Measurements from ENCODE around the gene GRHL1. TPM values are rescaled to one million over a fixed set of nuclear protein-coding genes. Genes with fewer than 3 reads are reported as not detected.

The GRHL1 gene
- total RNA-seq, 1 experiment from 2014 or later = 1.3 TPM

DNA sequence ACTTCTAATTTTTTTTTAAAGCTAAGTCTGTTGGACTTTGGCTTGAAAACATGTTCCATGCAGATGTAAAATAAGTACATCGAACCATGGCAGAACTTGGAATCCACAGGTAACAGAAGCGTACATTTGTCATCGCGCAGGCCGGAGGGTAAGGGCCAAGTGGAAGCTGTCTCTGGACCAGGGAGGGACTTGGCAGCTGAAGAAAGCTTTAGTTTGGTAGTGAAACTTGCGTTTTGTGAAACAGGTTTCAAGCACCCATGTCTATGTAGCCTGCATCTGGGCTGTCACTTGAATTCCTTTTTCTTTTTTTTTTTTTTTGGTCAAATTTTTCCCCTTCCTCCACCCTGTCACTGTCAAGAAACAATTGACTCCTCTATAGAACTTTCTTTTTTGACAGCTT lies 20.4 kb downstream of the GRHL1 start:
- H3K9ac ChIP-seq (ENCODE audit: low read length) = no peak overlapping the region
- H3K9me3 ChIP-seq (ENCODE audit: low read length) = no peaks in the 10 kb centered on the region
- DNase-seq = no peak
- H3K79me2 ChIP-seq (ENCODE audit: low read length) = no peaks in the 10 kb centered on the region
- no peak overlapping the region for H3K27ac ChIP-seq (ENCODE audit: low read length)
- no peaks in the 10 kb centered on the region for H4K20me1 ChIP-seq (ENCODE audit: insufficient read depth, low read depth, low read length)
- peaks cover 14% of the 10 kb centered on the region for H3K4me1 ChIP-seq (ENCODE audit: low read length)
- H3K4me3 ChIP-seq (ENCODE audit: low read length) = no peak overlapping the region
- H3K4me2 ChIP-seq (ENCODE audit: low read depth, low read length, poor library complexity, severe bottlenecking) = no peak overlapping the region
- no peaks in the 10 kb centered on the region for H3K27me3 ChIP-seq (ENCODE audit: low read length)
- H2AFZ ChIP-seq (ENCODE audit: low read length) = no peak overlapping the region
- H3K36me3 ChIP-seq (ENCODE audit: insufficient read depth, low read length) = no peaks in the 10 kb centered on the region
- H3K9me2 ChIP-seq (replicated peaks; ENCODE audit: insufficient read depth, low read length) = no peaks in the 10 kb centered on the region

- Histone ChIP-seq H3K9me3 (ENCODE audit: low read length) (no peaks in the 10 kb centered on the region), H3K79me2 (ENCODE audit: low read length) (no peaks in the 10 kb centered on the region), H3K27ac (ENCODE audit: low read length) (no peak overlapping the region), H3K4me2 (ENCODE audit: low read depth, low read length, poor library complexity, severe bottlenecking) (no peak overlapping the region), H3K4me1 (ENCODE audit: low read length) (peaks cover 6% of the 10 kb centered on the region), H3K4me3 (ENCODE audit: low read length) (no peak overlapping the region), H3K36me3 (ENCODE audit: insufficient read depth, low read length) (no peaks in the 10 kb centered on the region), H3K9me2 (replicated peaks; ENCODE audit: insufficient read depth, low read length) (no peaks in the 10 kb centered on the region), H4K20me1 (ENCODE audit: insufficient read depth, low read depth, low read length) (no peaks in the 10 kb centered on the region), H2AFZ (ENCODE audit: low read length) (no peak overlapping the region), H3K9ac (ENCODE audit: low read length) (no peak overlapping the region), H3K27me3 (ENCODE audit: low read length) (no peaks in the 10 kb centered on the region)
- no peak for DNase-seq
These were observed 21.4 kb downstream of the GRHL1 start for GRCh38 chr2:9972621-9973479.

DNA sequence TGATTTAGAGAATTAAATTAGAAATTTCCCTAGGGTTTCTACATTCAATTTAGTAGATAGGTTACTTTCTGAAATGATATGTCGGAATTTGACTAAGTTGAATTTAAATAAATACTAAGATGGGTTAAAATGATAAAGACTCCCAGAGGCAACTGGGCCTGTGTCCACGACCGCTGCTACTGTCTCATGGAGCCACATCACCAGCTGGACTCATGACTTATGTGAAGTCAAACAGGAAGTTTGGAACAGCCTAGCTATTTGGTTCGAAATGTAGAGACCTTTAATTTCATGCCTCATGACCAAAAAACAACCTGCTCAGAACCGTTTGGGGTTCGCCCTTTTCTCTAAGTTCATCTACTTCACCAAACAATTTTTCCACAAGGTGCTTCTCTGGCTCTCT lies 22.2 kb downstream of the GRHL1 start:
- H3K27ac ChIP-seq (ENCODE audit: low read length) = no peak overlapping the region
- no peaks in the 10 kb centered on the region for H3K9me3 ChIP-seq (ENCODE audit: low read length)
- H3K4me3 ChIP-seq (ENCODE audit: low read length) = no peak overlapping the region
- no peak for DNase-seq
- H3K9me2 ChIP-seq (replicated peaks; ENCODE audit: insufficient read depth, low read length) = no peaks in the 10 kb centered on the region
- H3K36me3 ChIP-seq (ENCODE audit: insufficient read depth, low read length) = no peaks in the 10 kb centered on the region
- no peaks in the 10 kb centered on the region for H4K20me1 ChIP-seq (ENCODE audit: insufficient read depth, low read depth, low read length)
- no peaks in the 10 kb centered on the region for H3K4me1 ChIP-seq (ENCODE audit: low read length)
- H2AFZ ChIP-seq (ENCODE audit: low read length) = no peak overlapping the region
- no peaks in the 10 kb centered on the region for H3K27me3 ChIP-seq (ENCODE audit: low read length)
- H3K4me2 ChIP-seq (ENCODE audit: low read depth, low read length, poor library complexity, severe bottlenecking) = no peak overlapping the region
- no peaks in the 10 kb centered on the region for H3K79me2 ChIP-seq (ENCODE audit: low read length)
- H3K9ac ChIP-seq (ENCODE audit: low read length) = no peak overlapping the region

DNA sequence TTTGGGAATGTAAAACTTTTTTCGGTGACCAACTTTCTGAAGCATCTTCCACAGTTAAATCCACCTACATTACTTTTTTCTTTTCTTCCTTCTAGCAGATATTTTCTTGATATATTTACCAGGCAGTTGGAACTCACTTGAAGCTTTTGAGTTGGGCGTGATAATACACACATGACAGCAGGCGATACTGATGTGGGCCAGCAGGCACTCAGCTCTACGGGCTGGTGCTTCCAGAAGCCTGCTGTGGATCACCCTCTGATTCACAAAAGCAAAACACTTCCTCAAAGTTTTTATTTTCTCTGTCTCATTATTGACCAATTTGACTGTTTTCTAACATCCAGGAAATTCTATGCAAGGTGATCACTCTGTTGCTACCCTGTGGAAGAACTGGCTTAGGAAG lies 22.9 kb downstream of the GRHL1 start:
- Histone ChIP-seq H3K79me2 (ENCODE audit: low read length) (no peaks in the 10 kb centered on the region), H3K4me2 (ENCODE audit: low read depth, low read length, poor library complexity, severe bottlenecking) (no peak overlapping the region), H4K20me1 (ENCODE audit: insufficient read depth, low read depth, low read length) (no peaks in the 10 kb centered on the region), H3K27ac (ENCODE audit: low read length) (no peak overlapping the region), H3K27me3 (ENCODE audit: low read length) (no peaks in the 10 kb centered on the region), H3K9me3 (ENCODE audit: low read length) (no peaks in the 10 kb centered on the region), H2AFZ (ENCODE audit: low read length) (no peak overlapping the region), H3K9ac (ENCODE audit: low read length) (no peak overlapping the region), H3K9me2 (replicated peaks; ENCODE audit: insufficient read depth, low read length) (no peaks in the 10 kb centered on the region), H3K4me1 (ENCODE audit: low read length) (no peaks in the 10 kb centered on the region), H3K4me3 (ENCODE audit: low read length) (no peak overlapping the region), H3K36me3 (ENCODE audit: insufficient read depth, low read length) (no peaks in the 10 kb centered on the region)
- DNase-seq = no peak

DNA sequence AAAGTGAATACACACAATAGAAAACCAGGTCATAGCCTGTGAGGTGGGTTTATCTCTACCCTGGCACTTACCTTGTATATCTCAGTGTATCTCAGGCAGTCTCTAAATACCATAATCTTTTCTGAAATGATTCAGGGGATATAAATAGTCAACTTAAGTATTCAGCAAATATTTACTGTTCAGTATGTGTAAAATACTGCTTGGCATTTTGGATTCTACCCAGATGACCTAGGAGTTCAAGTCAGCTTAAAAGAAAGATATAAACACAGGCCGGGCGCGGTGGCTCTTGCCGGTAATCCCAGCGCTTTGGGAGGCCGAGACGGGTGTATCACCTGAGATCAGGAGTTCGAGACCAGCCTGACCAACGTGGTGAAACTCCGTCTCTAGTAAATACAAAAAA lies 23.8 kb downstream of the GRHL1 start:
- Histone ChIP-seq H3K9me3 (ENCODE audit: low read length) (no peaks in the 10 kb centered on the region), H3K9me2 (replicated peaks; ENCODE audit: insufficient read depth, low read length) (no peaks in the 10 kb centered on the region), H3K4me1 (ENCODE audit: low read length) (no peaks in the 10 kb centered on the region), H3K79me2 (ENCODE audit: low read length) (no peaks in the 10 kb centered on the region), H4K20me1 (ENCODE audit: insufficient read depth, low read depth, low read length) (no peaks in the 10 kb centered on the region), H3K27me3 (ENCODE audit: low read length) (no peaks in the 10 kb centered on the region), H3K4me3 (ENCODE audit: low read length) (no peak overlapping the region), H2AFZ (ENCODE audit: low read length) (no peak overlapping the region), H3K27ac (ENCODE audit: low read length) (no peak overlapping the region), H3K9ac (ENCODE audit: low read length) (no peak overlapping the region), H3K4me2 (ENCODE audit: low read depth, low read length, poor library complexity, severe bottlenecking) (no peak overlapping the region), H3K36me3 (ENCODE audit: insufficient read depth, low read length) (no peaks in the 10 kb centered on the region)
- DNase-seq = no peak

GRCh38 chr2:9975805-9976447 lies 24.4 kb downstream of the GRHL1 start:
- Histone ChIP-seq H3K9me3 (ENCODE audit: low read length) (no peaks in the 10 kb centered on the region), H3K4me1 (ENCODE audit: low read length) (no peaks in the 10 kb centered on the region), H4K20me1 (ENCODE audit: insufficient read depth, low read depth, low read length) (no peaks in the 10 kb centered on the region), H3K27me3 (ENCODE audit: low read length) (no peaks in the 10 kb centered on the region), H3K4me3 (ENCODE audit: low read length) (no peak overlapping the region), H3K9me2 (replicated peaks; ENCODE audit: insufficient read depth, low read length) (no peaks in the 10 kb centered on the region), H3K4me2 (ENCODE audit: low read depth, low read length, poor library complexity, severe bottlenecking) (no peak overlapping the region), H3K79me2 (ENCODE audit: low read length) (no peaks in the 10 kb centered on the region), H3K9ac (ENCODE audit: low read length) (no peak overlapping the region), H3K27ac (ENCODE audit: low read length) (no peak overlapping the region), H3K36me3 (ENCODE audit: insufficient read depth, low read length) (no peaks in the 10 kb centered on the region), H2AFZ (ENCODE audit: low read length) (no peak overlapping the region)
- DNase-seq = no peak

- Histone ChIP-seq H3K4me2 (ENCODE audit: low read depth, low read length, poor library complexity, severe bottlenecking) (no peak overlapping the region), H3K9me2 (replicated peaks; ENCODE audit: insufficient read depth, low read length) (no peaks in the 10 kb centered on the region), H3K27me3 (ENCODE audit: low read length) (no peaks in the 10 kb centered on the region), H3K79me2 (ENCODE audit: low read length) (no peaks in the 10 kb centered on the region), H3K9me3 (ENCODE audit: low read length) (no peaks in the 10 kb centered on the region), H4K20me1 (ENCODE audit: insufficient read depth, low read depth, low read length) (no peaks in the 10 kb centered on the region), H2AFZ (ENCODE audit: low read length) (no peak overlapping the region), H3K4me3 (ENCODE audit: low read length) (no peak overlapping the region), H3K36me3 (ENCODE audit: insufficient read depth, low read length) (no peaks in the 10 kb centered on the region), H3K27ac (ENCODE audit: low read length) (no peak overlapping the region), H3K9ac (ENCODE audit: low read length) (no peak overlapping the region), H3K4me1 (ENCODE audit: low read length) (no peaks in the 10 kb centered on the region)
- no peak for DNase-seq
These were observed 28.5 kb downstream of the GRHL1 start for GRCh38 chr2:9979977-9980376.

GRCh38 chr2:9980520-9980919 lies 29.0 kb downstream of the GRHL1 start:
- H3K36me3 ChIP-seq (ENCODE audit: insufficient read depth, low read length) = no peaks in the 10 kb centered on the region
- no peak overlapping the region for H3K4me2 ChIP-seq (ENCODE audit: low read depth, low read length, poor library complexity, severe bottlenecking)
- no peaks in the 10 kb centered on the region for H3K9me3 ChIP-seq (ENCODE audit: low read length)
- no peak overlapping the region for H3K27ac ChIP-seq (ENCODE audit: low read length)
- H3K4me3 ChIP-seq (ENCODE audit: low read length) = no peak overlapping the region
- H3K79me2 ChIP-seq (ENCODE audit: low read length) = no peaks in the 10 kb centered on the region
- H3K4me1 ChIP-seq (ENCODE audit: low read length) = no peaks in the 10 kb centered on the region
- DNase-seq = no peak
- no peaks in the 10 kb centered on the region for H3K27me3 ChIP-seq (ENCODE audit: low read length)
- no peaks in the 10 kb centered on the region for H4K20me1 ChIP-seq (ENCODE audit: insufficient read depth, low read depth, low read length)
- no peaks in the 10 kb centered on the region for H3K9me2 ChIP-seq (replicated peaks; ENCODE audit: insufficient read depth, low read length)
- H3K9ac ChIP-seq (ENCODE audit: low read length) = no peak overlapping the region
- no peak overlapping the region for H2AFZ ChIP-seq (ENCODE audit: low read length)

All from Karpas-422 (cell line).